Astrocyte of the spinal cord (primary cell): Measurements from ENCODE around the gene SLIT3.

Experiments used
- DNase-seq: peaks from one replicate; pipeline ENCODE4 v3.0.0; 2011; ENCODE audit warnings: low read depth, low spot score
- H3K4me3 ChIP-seq: 2 replicates; pipeline ENCODE4 v1.5.1; 2011; ENCODE audit warnings: low read depth, mild to moderate bottlenecking, low read length, moderate library complexity
- CTCF ChIP-seq: IDR thresholded peaks from 2 replicates; pipeline ENCODE4 v1.5.1; 2012; ENCODE audit warnings: low read depth, mild to moderate bottlenecking, low read length, inconsistent platforms
- in situ Hi-C: cut with HindIII; loops from 2 replicates; pipeline ENCODE4 v1.10.0; 2017; ENCODE audit warnings: low sequenced_read_pairs

The SLIT3 gene

GRCh38 chr5:168680395-168680794 lies 620.5 kb downstream of the SLIT3 start:
- DNase-seq: no peak
- in situ Hi-C loops: no loop called here
- no peak for TF ChIP-seq CTCF
- no peak overlapping the region for H3K4me3 ChIP-seq

- in situ Hi-C loops: no loop called here
- H3K4me3 ChIP-seq: no peak overlapping the region
- TF ChIP-seq CTCF: peak; percentile 95
- peak; percentile 67 for DNase-seq
These were observed 621.4 kb downstream of the SLIT3 start for GRCh38 chr5:168679515-168679920.

GRCh38 chr5:168676501-168676900 lies 624.4 kb downstream of the SLIT3 start:
- H3K4me3 ChIP-seq: no peak overlapping the region
- DNase-seq: no peak
- in situ Hi-C loops: no loop called here
- no peak for TF ChIP-seq CTCF

GRCh38 chr5:168675883-168676408 lies 625.0 kb downstream of the SLIT3 start:
- no peak for DNase-seq
- no peak for TF ChIP-seq CTCF
- in situ Hi-C loops: no loop called here
- H3K4me3 ChIP-seq: no peak overlapping the region

- TF ChIP-seq CTCF: no peak
- in situ Hi-C loops: no loop called here
These were observed 626.0 kb downstream of the SLIT3 start for GRCh38 chr5:168674893-168675482.

GRCh38 chr5:168672888-168673287 lies 628.1 kb downstream of the SLIT3 start:
- in situ Hi-C loops: no loop called here
- no peak for TF ChIP-seq CTCF
- no peak for DNase-seq
- H3K4me3 ChIP-seq: no peak overlapping the region

More at GRCh38 chr5:168674893-168675482, 626.0 kb downstream of the SLIT3 start:
- no peak for DNase-seq
- H3K4me3 ChIP-seq: no peak overlapping the region
